GM19099 (cell line): ENCODE results near the gene SERPINH1.

Source experiments
- POLR2A ChIP-seq: IDR thresholded peaks from 3 replicates; pipeline ENCODE4 v1.6.1; 2011; ENCODE audit warnings: low read depth; ENCODE audit not compliant: insufficient read length; ENCODE audit errors: extremely low read depth

SERPINH1 gene

GRCh38 chr11:75616281-75616680 is 54.2 kb downstream of the SERPINH1 start:
- TF ChIP-seq POLR2A, result no peak
